ENCODE results near the gene TSSK2.

GRCh38 chr22:19106886-19107729, 24.0 kb upstream of the TSSK2 start:
- TF ChIP-seq CTCF (IDR thresholded peaks at IDR 0.05; ENCODE audit: insufficient read depth, low read depth, low read length): no peak
- no peak for TF ChIP-seq EZH2 (IDR thresholded peaks at IDR 0.05; ENCODE audit: insufficient read depth, low read length)

Measured in astrocyte (in vitro differentiated cells and primary cell).